Progenitor cell of endocrine pancreas (in vitro differentiated cells): Measurements from ENCODE around the gene HERC3. TPM values are rescaled to one million over a fixed set of nuclear protein-coding genes. Genes with fewer than 3 reads are reported as not detected.

Source experiments
- DNase-seq: peaks from one replicate; pipeline ENCODE4 v3.0.0; 2021; ENCODE audit warnings: low spot score; ENCODE audit not compliant: unreplicated experiment
- H3K27ac Mint-ChIP-seq: 2 replicates; pipeline ENCODE4 v1.8.0; 2021; ENCODE audit warnings: mild to moderate bottlenecking, moderate library complexity, mixed read lengths
- H3K27me3 Mint-ChIP-seq: 2 replicates; pipeline ENCODE4 v1.8.0; 2021; ENCODE audit warnings: mixed read lengths
- H3K36me3 Mint-ChIP-seq: 2 replicates; pipeline ENCODE4 v1.8.0; 2022; ENCODE audit warnings: mixed read lengths; ENCODE audit not compliant: insufficient read depth
- H3K4me1 Mint-ChIP-seq: 2 replicates; pipeline ENCODE4 v1.8.0; 2021; ENCODE audit warnings: low read depth, mixed read lengths
- H3K4me3 Mint-ChIP-seq: 2 replicates; pipeline ENCODE4 v1.8.0; 2021; ENCODE audit warnings: low read depth, mild to moderate bottlenecking, moderate library complexity, mixed read lengths
- H3K9me3 Mint-ChIP-seq: 2 replicates; pipeline ENCODE4 v1.8.0; 2021; ENCODE audit warnings: low read depth, mixed read lengths
- total RNA-seq: library from RNA; stranded (reverse); gene quantifications from 2 replicates; pipeline ENCODE4 v1.2.1, GENCODE V29; 2021
- TF ChIP-seq, protein P1 (sequence below): fragments of 200-600 bp; sonication (generic); IDR thresholded peaks from one replicate; pipeline ENCODE4 v1.5.0; 2021; ENCODE audit warnings: antibody characterized with exemption, mild to moderate bottlenecking; ENCODE audit not compliant: unreplicated experiment

The HERC3 gene
- total RNA-seq, 1 donor from 2014 or later = 7.1 TPM

DNA sequence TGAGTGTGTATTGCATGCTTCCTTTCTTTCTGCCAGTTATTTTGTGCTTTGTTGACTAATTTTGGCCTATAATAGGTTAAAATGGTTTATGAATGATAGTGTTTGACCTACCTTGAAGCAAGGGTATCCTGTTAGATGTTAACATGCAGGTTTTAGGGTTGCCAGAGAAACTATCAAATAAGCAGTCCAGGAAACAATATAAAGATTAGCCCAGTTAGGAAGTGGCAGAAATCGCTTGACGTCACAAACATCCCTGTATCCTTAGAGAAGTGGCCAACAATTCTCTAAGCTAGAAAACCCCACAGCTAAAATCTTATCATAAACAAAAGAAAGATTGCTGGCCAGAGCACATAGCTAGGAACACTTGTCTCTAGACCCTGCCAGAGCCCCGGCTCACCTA, 101.5 kb downstream of the HERC3 start:
- Mint-ChIP-seq H3K36me3 (peaks cover 1% of the 10 kb centered on the region), H3K4me3 (no peak overlapping the region), H3K27me3 (no peaks in the 10 kb centered on the region), H3K4me1 (peaks cover 3% of the 10 kb centered on the region), H3K9me3 (no peaks in the 10 kb centered on the region), H3K27ac (no peak overlapping the region)
- TF ChIP-seq, protein P1, sequence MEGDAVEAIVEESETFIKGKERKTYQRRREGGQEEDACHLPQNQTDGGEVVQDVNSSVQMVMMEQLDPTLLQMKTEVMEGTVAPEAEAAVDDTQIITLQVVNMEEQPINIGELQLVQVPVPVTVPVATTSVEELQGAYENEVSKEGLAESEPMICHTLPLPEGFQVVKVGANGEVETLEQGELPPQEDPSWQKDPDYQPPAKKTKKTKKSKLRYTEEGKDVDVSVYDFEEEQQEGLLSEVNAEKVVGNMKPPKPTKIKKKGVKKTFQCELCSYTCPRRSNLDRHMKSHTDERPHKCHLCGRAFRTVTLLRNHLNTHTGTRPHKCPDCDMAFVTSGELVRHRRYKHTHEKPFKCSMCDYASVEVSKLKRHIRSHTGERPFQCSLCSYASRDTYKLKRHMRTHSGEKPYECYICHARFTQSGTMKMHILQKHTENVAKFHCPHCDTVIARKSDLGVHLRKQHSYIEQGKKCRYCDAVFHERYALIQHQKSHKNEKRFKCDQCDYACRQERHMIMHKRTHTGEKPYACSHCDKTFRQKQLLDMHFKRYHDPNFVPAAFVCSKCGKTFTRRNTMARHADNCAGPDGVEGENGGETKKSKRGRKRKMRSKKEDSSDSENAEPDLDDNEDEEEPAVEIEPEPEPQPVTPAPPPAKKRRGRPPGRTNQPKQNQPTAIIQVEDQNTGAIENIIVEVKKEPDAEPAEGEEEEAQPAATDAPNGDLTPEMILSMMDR = no peak
- no peak for DNase-seq

DNA sequence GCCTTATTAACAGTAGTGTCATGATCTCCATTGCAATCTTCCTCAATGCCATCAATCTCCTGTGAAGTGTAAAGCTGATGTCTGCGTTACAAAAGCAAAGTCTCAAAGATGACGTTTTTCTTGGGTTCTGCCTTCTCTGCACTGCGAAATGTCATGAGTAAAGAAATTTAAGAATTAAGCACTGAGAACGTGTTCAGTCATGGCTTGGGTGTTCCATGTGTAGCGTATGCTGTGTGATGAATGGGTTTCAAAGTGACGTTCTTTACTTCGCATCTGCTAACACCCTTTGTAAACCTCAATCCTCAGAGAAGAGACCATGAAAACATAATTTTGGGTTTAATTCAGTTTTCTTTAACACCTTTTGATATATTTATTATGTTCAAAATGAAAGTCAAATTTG, 104.3 kb downstream of the HERC3 start:
- Mint-ChIP-seq H3K9me3 (no peaks in the 10 kb centered on the region), H3K27me3 (no peaks in the 10 kb centered on the region), H3K27ac (no peak overlapping the region), H3K36me3 (peaks cover 1% of the 10 kb centered on the region), H3K4me3 (peak overlapping the region; percentile 82), H3K4me1 (peaks cover 3% of the 10 kb centered on the region)
- no peak for DNase-seq
- TF ChIP-seq, protein P1 = no peak

DNA sequence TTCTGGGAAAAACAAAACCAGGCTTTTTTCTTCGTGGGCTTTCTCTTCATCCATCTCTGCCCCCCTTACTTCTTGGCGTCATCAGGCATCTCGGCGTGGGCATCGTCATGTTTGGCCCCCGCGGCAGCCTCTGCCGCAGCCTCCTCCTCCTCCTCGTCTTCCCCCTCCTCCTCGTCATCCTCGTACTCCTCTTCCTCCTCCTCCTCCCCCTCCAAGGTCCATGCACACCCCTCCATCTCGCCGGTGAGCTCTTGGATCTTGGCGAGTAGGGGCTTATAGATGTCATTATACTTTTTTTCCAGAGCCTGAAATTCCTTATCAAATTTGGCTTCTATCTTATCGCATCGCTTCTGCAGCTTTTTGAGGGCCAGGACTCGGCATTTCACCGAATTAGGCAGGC, 104.9 kb downstream of the HERC3 start:
- peak overlapping the region; percentile 82 for H3K4me3 Mint-ChIP-seq
- H3K27me3 Mint-ChIP-seq = no peaks in the 10 kb centered on the region
- no peaks in the 10 kb centered on the region for H3K9me3 Mint-ChIP-seq
- TF ChIP-seq, protein P1 = no peak
- H3K4me1 Mint-ChIP-seq = peaks cover 3% of the 10 kb centered on the region
- DNase-seq = no peak
- H3K36me3 Mint-ChIP-seq = peaks cover 1% of the 10 kb centered on the region
- H3K27ac Mint-ChIP-seq = no peak overlapping the region

DNA sequence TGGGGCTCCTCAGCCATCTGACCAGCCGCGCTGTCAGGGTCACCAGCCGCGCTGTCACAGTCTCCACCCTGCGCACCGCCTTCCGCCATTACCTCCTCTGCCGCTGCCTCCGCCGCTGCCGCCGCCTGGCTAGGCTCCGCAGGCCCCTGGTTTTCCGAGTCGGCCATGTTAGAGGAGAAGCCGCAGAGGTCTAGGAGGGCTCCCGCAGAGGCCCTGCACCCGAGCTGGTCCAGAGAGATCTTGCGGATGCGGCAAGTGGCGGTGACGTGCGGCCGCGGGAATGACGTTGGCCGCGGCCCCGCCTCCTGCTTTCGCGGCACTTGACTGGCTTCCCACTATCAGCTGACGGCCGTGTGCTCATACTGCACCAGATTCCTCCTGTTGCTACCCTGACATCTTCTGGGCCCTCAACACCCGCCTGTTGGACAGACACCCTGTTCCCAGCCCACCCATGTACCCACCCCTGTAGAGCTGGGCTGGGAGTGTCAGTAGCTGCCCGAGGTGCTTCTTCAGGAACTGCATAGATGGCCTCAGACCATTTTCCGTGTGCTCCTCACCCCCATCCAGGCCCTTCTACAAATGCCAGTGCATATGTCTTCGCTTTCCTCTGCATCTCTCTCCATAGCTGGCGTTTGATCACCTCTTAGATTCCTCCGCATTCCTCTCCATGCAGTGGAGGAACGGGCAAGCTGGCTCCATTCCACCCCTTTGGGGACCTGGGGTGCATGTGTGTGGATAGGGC, 105.5 kb downstream of the HERC3 start, which contains the start of gene NAP1L5:
Gene NAP1L5, minus strand, starts transcription at position 242 of the 742 bp plus-strand sequence. Its CDS starts 75 bp downstream, at position 167.
- no peaks in the 10 kb centered on the region for H3K27me3 Mint-ChIP-seq
- H3K27ac Mint-ChIP-seq = peak within 1 kb of the TSS; percentile 67
- H3K9me3 Mint-ChIP-seq = no peaks in the 10 kb centered on the region
- TF ChIP-seq, protein P1 = no peak
- H3K36me3 Mint-ChIP-seq = peaks cover 1% of the 10 kb centered on the region
- peak; percentile 17 for DNase-seq
- H3K4me3 Mint-ChIP-seq = peak within 1 kb of the TSS; percentile 82
- H3K4me1 Mint-ChIP-seq = peaks cover 3% of the 10 kb centered on the region

DNA sequence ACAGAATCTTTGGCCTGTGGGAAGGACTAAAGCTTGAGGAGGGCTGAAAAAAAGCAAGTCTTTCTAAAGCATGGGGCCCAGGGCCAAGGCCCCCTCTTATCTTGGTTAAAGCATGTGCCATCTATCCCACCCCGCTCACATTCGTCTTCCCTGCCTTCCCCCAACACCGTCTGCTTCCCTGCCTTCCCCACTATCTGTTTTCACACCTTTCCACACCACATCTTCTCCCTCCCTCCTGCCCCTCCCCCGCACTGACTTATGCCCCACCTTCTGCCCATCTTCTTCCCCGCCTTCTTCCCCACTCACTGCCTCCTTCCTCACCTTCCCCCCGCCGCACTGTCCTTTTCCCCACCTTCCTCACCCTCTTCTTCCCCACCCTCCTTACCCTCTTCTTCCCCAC, 106.2 kb downstream of the HERC3 start:
- Mint-ChIP-seq H3K27me3 (no peaks in the 10 kb centered on the region), H3K36me3 (peaks cover 1% of the 10 kb centered on the region), H3K4me3 (no peak overlapping the region), H3K9me3 (no peaks in the 10 kb centered on the region), H3K27ac (no peak overlapping the region), H3K4me1 (peaks cover 3% of the 10 kb centered on the region)
- TF ChIP-seq, protein P1 = no peak
- no peak for DNase-seq
